ENCODE results near the gene C2orf74. TPM values are rescaled to one million over a fixed set of nuclear protein-coding genes. Genes with fewer than 3 reads are reported as not detected.

C2orf74 gene
- total and polyA plus RNA-seq, 9 of the 15 experiments (the other 6 are each of a cell fraction or from before 2014, with no cell fraction given), result not detected

DNA sequence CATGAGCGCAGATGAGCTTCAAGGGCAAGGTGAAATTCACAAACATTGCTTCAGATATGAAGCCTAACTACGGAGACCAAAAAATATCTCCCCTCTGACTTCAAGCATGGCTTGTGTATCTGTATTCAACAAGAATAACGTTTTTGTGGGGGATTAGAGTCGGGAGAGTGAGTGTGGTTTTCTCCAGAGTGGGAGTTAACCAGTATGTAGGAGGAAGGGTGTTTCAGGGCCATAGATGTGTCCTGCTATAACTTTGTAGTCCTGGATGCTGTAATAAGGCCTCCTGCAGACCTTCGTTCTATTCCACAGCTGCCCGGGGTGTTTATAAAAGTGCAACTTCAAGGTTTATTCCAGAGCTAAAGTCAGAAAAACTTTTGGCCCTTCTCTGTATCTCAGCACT, 12.9 kb upstream of the C2orf74 start:
- no peaks in the 10 kb centered on the region for H3K27me3 ChIP-seq (ENCODE audit: control insufficient read depth in 2 of 2, insufficient read depth in 2 of 2, low read length in 2 of 2)
- no peaks in the 10 kb centered on the region for H3K9me1 ChIP-seq (ENCODE audit: control insufficient read depth, insufficient read depth, low read length)
- no peaks in the 10 kb centered on the region for H3K9me3 ChIP-seq (replicated peaks; ENCODE audit: control insufficient read depth, insufficient read depth, low read depth, low read length)
- no peak overlapping the region for H3K4me3 ChIP-seq
- no peaks in the 10 kb centered on the region for H3K79me2 ChIP-seq (ENCODE audit: control insufficient read depth, insufficient read depth, low read length)
- no TSS peak for BruUV-seq (replicated peaks)
- H2AFZ ChIP-seq (ENCODE audit: low read depth, low read length), result peak overlapping the region; percentile 72
- H4K20me1 ChIP-seq (replicated peaks; ENCODE audit: control insufficient read depth, insufficient read depth, low read length), result no peaks in the 10 kb centered on the region
- no peak overlapping the region for H3K4me2 ChIP-seq (ENCODE audit: insufficient read depth, low read length)
- ATAC-seq (peak; percentile 62), FAIRE-seq (no peak), DNase-seq (ENCODE audit: extremely low read depth in 1 of 4, low spot score in 3 of 4) (no peak)
- in situ Hi-C loops (cut with MboI) (no loop called here), intact Hi-C loops (cut with micrococcal nuclease) (no loop called here)
- ChIA-PET POLR2A (no interaction called here), CTCF (ENCODE audit: low intra/inter-chr PET ratio) (no interaction called here)
- no peak overlapping the region for H3K27ac ChIP-seq (ENCODE audit: extremely low read depth, low read depth, low read length)
- no peaks in the 10 kb centered on the region for H3K36me3 ChIP-seq (ENCODE audit: control insufficient read depth, insufficient read depth, low read length)
- TF ChIP-seq, protein P1, sequence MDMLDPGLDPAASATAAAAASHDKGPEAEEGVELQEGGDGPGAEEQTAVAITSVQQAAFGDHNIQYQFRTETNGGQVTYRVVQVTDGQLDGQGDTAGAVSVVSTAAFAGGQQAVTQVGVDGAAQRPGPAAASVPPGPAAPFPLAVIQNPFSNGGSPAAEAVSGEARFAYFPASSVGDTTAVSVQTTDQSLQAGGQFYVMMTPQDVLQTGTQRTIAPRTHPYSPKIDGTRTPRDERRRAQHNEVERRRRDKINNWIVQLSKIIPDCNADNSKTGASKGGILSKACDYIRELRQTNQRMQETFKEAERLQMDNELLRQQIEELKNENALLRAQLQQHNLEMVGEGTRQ (CRISPR knock-in tag; IDR thresholded peaks at IDR 0.05), result no peak
- TF ChIP-seq RNF2 (IDR thresholded peaks at IDR 0.05), result peak; percentile 27; the same call in 1 of the 2 replicates
- no peaks in the 10 kb centered on the region; a peak in 1 of 5 replicates for H3K4me1 ChIP-seq (replicated peaks in 1 of 2; ENCODE audit: control insufficient read depth in 2 of 2, insufficient read depth in 2 of 2, low read length in 2 of 2)
- WGBS (ENCODE audit: insufficient coverage, low coverage, missing lambda C conversion rate), result 10% methylated on average over 6 of the region's 6 CpGs
- no peak overlapping the region for H3K9ac ChIP-seq (ENCODE audit: insufficient read depth in 1 of 2, low read depth in 2 of 2, low read length in 2 of 2)

DNA sequence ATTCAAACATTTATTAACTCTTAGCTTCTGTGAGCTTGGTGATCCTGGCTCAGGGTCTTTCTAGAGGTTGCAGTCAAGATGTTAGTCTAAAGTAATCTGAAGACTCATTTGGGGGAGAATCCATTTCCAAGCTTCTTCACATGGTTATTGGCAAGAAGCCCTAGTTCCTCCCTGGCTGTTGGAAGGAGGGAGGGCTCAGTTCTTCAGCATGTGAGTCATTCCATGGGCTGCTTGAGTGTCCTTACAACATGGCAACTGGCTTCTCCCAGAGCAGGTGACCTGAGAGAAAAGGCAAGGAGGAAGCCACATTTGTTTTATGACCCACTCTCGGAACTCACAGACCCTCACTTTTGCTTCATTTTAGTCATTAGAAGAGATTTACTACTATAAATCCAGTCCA, 10.6 kb upstream of the C2orf74 start:
- no peak overlapping the region for H2AFZ ChIP-seq (ENCODE audit: low read depth, low read length)
- H4K20me1 ChIP-seq (replicated peaks; ENCODE audit: control insufficient read depth, insufficient read depth, low read length), result no peaks in the 10 kb centered on the region
- POLR2A ChIA-PET, result interaction anchor here (1.2 to 1.3 kb wide), 2 partner anchors 11 to 27 kb away, joined by 3 read pairs; partner anchors contain the start of gene C2orf74
- no peaks in the 10 kb centered on the region; a peak in 1 of 5 replicates for H3K4me1 ChIP-seq (replicated peaks in 1 of 2; ENCODE audit: control insufficient read depth in 2 of 2, insufficient read depth in 2 of 2, low read length in 2 of 2)
- no peaks in the 10 kb centered on the region for H3K36me3 ChIP-seq (ENCODE audit: control insufficient read depth, insufficient read depth, low read length)
- CTCF ChIA-PET (ENCODE audit: low intra/inter-chr PET ratio), result no interaction called here
- H3K27me3 ChIP-seq (ENCODE audit: control insufficient read depth in 2 of 2, insufficient read depth in 2 of 2, low read length in 2 of 2), result no peaks in the 10 kb centered on the region
- H3K27ac ChIP-seq (ENCODE audit: extremely low read depth, low read depth, low read length), result no peak overlapping the region
- DNase-seq (ENCODE audit: extremely low read depth in 1 of 4, low spot score in 3 of 4), result peak in 1 of 4 experiments; percentile 20
- peak; percentile 56; the same call in 2 of the 3 replicates for ATAC-seq
- no peak overlapping the region for H3K9ac ChIP-seq (ENCODE audit: insufficient read depth in 1 of 2, low read depth in 2 of 2, low read length in 2 of 2)
- no TSS peak for BruUV-seq (replicated peaks)
- no peak overlapping the region for H3K4me3 ChIP-seq
- no peaks in the 10 kb centered on the region for H3K9me1 ChIP-seq (ENCODE audit: control insufficient read depth, insufficient read depth, low read length)
- no peak for FAIRE-seq
- in situ Hi-C loops (cut with MboI) (no loop called here), intact Hi-C loops (cut with micrococcal nuclease) (no loop called here)
- no peaks in the 10 kb centered on the region for H3K9me3 ChIP-seq (replicated peaks; ENCODE audit: control insufficient read depth, insufficient read depth, low read depth, low read length)
- WGBS (ENCODE audit: insufficient coverage, low coverage, missing lambda C conversion rate), result 83% methylated on average over 1 of the region's 1 CpG
- no peaks in the 10 kb centered on the region for H3K79me2 ChIP-seq (ENCODE audit: control insufficient read depth, insufficient read depth, low read length)
- H3K4me2 ChIP-seq (ENCODE audit: insufficient read depth, low read length), result no peak overlapping the region
- TF ChIP-seq, protein P2, sequence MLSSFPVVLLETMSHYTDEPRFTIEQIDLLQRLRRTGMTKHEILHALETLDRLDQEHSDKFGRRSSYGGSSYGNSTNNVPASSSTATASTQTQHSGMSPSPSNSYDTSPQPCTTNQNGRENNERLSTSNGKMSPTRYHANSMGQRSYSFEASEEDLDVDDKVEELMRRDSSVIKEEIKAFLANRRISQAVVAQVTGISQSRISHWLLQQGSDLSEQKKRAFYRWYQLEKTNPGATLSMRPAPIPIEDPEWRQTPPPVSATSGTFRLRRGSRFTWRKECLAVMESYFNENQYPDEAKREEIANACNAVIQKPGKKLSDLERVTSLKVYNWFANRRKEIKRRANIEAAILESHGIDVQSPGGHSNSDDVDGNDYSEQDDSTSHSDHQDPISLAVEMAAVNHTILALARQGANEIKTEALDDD (IDR thresholded peaks at IDR 0.05), result no peak
- TF ChIP-seq ZKSCAN3 (CRISPR knock-in tag; IDR thresholded peaks at IDR 0.05) (no peak), TOE1 (IDR thresholded peaks at IDR 0.05; ENCODE audit: borderline replicate concordance) (no peak), TOE1 (CRISPR knock-in tag; IDR thresholded peaks at IDR 0.05; ENCODE audit: borderline replicate concordance, low read depth) (no peak), HDAC8 (tag; IDR thresholded peaks at IDR 0.05) (no peak), ARID1B (IDR thresholded peaks at IDR 0.05) (no peak), ZBED1 (IDR thresholded peaks at IDR 0.05) (no peak), FOSL1 (tag; conservative IDR thresholded peaks at IDR 0.05) (peak; percentile 31; the same call in 1 of the 2 replicates), FOXA1 (IDR thresholded peaks at IDR 0.05; ENCODE audit: borderline replicate concordance) (no peak)
- TF ChIP-seq, protein P3, sequence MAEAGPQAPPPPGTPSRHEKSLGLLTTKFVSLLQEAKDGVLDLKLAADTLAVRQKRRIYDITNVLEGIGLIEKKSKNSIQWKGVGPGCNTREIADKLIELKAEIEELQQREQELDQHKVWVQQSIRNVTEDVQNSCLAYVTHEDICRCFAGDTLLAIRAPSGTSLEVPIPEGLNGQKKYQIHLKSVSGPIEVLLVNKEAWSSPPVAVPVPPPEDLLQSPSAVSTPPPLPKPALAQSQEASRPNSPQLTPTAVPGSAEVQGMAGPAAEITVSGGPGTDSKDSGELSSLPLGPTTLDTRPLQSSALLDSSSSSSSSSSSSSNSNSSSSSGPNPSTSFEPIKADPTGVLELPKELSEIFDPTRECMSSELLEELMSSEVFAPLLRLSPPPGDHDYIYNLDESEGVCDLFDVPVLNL (CRISPR knock-in tag; IDR thresholded peaks at IDR 0.05; ENCODE audit: low read depth), result no peak
- TF ChIP-seq, protein P4, sequence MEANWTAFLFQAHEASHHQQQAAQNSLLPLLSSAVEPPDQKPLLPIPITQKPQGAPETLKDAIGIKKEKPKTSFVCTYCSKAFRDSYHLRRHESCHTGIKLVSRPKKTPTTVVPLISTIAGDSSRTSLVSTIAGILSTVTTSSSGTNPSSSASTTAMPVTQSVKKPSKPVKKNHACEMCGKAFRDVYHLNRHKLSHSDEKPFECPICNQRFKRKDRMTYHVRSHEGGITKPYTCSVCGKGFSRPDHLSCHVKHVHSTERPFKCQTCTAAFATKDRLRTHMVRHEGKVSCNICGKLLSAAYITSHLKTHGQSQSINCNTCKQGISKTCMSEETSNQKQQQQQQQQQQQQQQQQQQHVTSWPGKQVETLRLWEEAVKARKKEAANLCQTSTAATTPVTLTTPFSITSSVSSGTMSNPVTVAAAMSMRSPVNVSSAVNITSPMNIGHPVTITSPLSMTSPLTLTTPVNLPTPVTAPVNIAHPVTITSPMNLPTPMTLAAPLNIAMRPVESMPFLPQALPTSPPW (CRISPR knock-in tag; IDR thresholded peaks at IDR 0.05), result peak; percentile 21; the same call in 1 of the 2 replicates
